Neuronal stem cell (in vitro differentiated cells): ENCODE results near the gene CSGALNACT2.

ENCODE experiments used
- DNase-seq: peaks from one replicate; pipeline ENCODE4 v3.0.0-alpha.2; 2013; ENCODE audit warnings: low spot score
- H2AFZ ChIP-seq: one replicate; pipeline ENCODE4 v1.6.1; 2013; ENCODE audit warnings: mild to moderate bottlenecking, low read length, inconsistent platforms
- H2AK5ac ChIP-seq: 2 replicates; pipeline ENCODE4 v1.6.1; 2013; ENCODE audit warnings: low read depth, mild to moderate bottlenecking, inconsistent platforms, low read length, moderate library complexity, mixed read lengths
- H2BK120ac ChIP-seq: 2 replicates; pipeline ENCODE4 v1.6.1; 2013; ENCODE audit warnings: low read depth, mild to moderate bottlenecking, inconsistent platforms, low read length, moderate library complexity, mixed read lengths
- H2BK12ac ChIP-seq: one replicate; pipeline ENCODE4 v1.6.1; 2013; ENCODE audit warnings: low read length, inconsistent platforms
- H2BK15ac ChIP-seq: 2 replicates; pipeline ENCODE4 v1.6.1; 2013; ENCODE audit warnings: mild to moderate bottlenecking, low read length, inconsistent platforms, mixed read lengths
- H2BK5ac ChIP-seq: one replicate; pipeline ENCODE4 v1.6.1; 2013; ENCODE audit warnings: inconsistent platforms, mild to moderate bottlenecking, low read length, moderate library complexity
- H3K14ac ChIP-seq: one replicate; pipeline ENCODE4 v1.6.1; 2013; ENCODE audit warnings: low read length, inconsistent platforms
- H3K18ac ChIP-seq: 2 replicates; pipeline ENCODE4 v1.6.1; 2013; ENCODE audit warnings: low read length, inconsistent platforms
- H3K23ac ChIP-seq: 2 replicates; pipeline ENCODE4 v1.6.1; 2013; ENCODE audit warnings: low read depth, mild to moderate bottlenecking, mixed read lengths, low read length, inconsistent platforms; ENCODE audit not compliant: poor library complexity
- H3K27ac ChIP-seq: replicated peaks from 3 replicates; pipeline ENCODE4 v1.5.1; 2013; ENCODE audit warnings: low read length, inconsistent platforms
- H3K27me3 ChIP-seq, 3 experiments: 2 replicates each; pipeline ENCODE4 v1.6.1; 2013; ENCODE audit warnings: low read length in 3 of 3, mild to moderate bottlenecking in 2 of 3, inconsistent platforms in 1 of 3, low read depth in 1 of 3, mixed read lengths in 1 of 3, moderate library complexity in 1 of 3; ENCODE audit not compliant: control insufficient read depth in 3 of 3, insufficient read depth in 3 of 3
- H3K36me3 ChIP-seq, 2 donors: replicated peaks in 1 of 2; 2 replicates each; pipeline ENCODE4 v1.6.1; 2013; ENCODE audit warnings: low read length in 2 of 2; ENCODE audit not compliant: control insufficient read depth in 2 of 2, insufficient read depth in 2 of 2
- H3K4ac ChIP-seq: 2 replicates; pipeline ENCODE4 v1.6.1; 2013; ENCODE audit warnings: inconsistent platforms, mild to moderate bottlenecking, low read length, moderate library complexity
- H3K4me1 ChIP-seq, 2 donors: 1 replicate in 1 of 2; 2 replicates in 1 of 2; pipeline ENCODE4 v1.6.1; 2013; ENCODE audit warnings: low read length in 2 of 2, low read depth in 1 of 2; ENCODE audit not compliant: control insufficient read depth in 2 of 2, insufficient read depth in 1 of 2
- H3K4me2 ChIP-seq: one replicate; pipeline ENCODE4 v1.6.1; 2013; ENCODE audit warnings: mild to moderate bottlenecking, low read length, inconsistent platforms; ENCODE audit not compliant: insufficient read depth, poor library complexity, severe bottlenecking
- H3K4me3 ChIP-seq, 2 donors: 2 replicates each; pipeline ENCODE4 v1.5.1; 2013; ENCODE audit warnings: low read length in 2 of 2, mild to moderate bottlenecking in 2 of 2, inconsistent platforms in 1 of 2, moderate library complexity in 1 of 2
- H3K79me1 ChIP-seq: one replicate; pipeline ENCODE4 v1.6.1; 2013; ENCODE audit warnings: low read depth, mild to moderate bottlenecking, inconsistent platforms, low read length, moderate library complexity
- H3K9ac ChIP-seq: one replicate; pipeline ENCODE4 v1.6.1; 2013; ENCODE audit warnings: mild to moderate bottlenecking, low read depth, low read length, inconsistent platforms; ENCODE audit not compliant: poor library complexity
- H3K9me3 ChIP-seq, 2 donors: replicated peaks in 1 of 2; 2 replicates each; pipeline versions ENCODE3 to v1.6.1; 2013; ENCODE audit warnings: low read length in 2 of 2, mild to moderate bottlenecking in 2 of 2, inconsistent platforms in 1 of 2, low read depth in 1 of 2, mixed read lengths in 1 of 2, moderate library complexity in 1 of 2; ENCODE audit not compliant: control insufficient read depth in 2 of 2, insufficient read depth in 1 of 2
- H4K8ac ChIP-seq: one replicate; pipeline ENCODE4 v1.6.1; 2013; ENCODE audit warnings: low read depth, mild to moderate bottlenecking, inconsistent platforms, low read length, moderate library complexity
- H4K91ac ChIP-seq: one replicate; pipeline ENCODE4 v1.6.1; 2013; ENCODE audit warnings: low read length, low read depth, mild to moderate bottlenecking, inconsistent platforms; ENCODE audit not compliant: poor library complexity
- WGBS, 2 donors: extraction: QIAGEN DNeasy Blood & Tissue Kit; methylation state at CpG; one replicate each; pipeline ENCODE4 v1.1.7; 2013; ENCODE audit warnings: missing lambda C conversion rate in 2 of 2, mixed read lengths in 1 of 2; ENCODE audit not compliant: insufficient read length in 2 of 2, insufficient replicate concordance in 1 of 2; ENCODE audit errors: extremely low coverage in 2 of 2; 5-methylcytosine and 5-hydroxymethylcytosine counted together

Gene CSGALNACT2

GRCh38 chr10:43115881-43116595 is 22.2 kb upstream of the CSGALNACT2 start:
- Histone ChIP-seq H2BK15ac (no peak overlapping the region), H3K4me3 (no peak overlapping the region), H2BK5ac (peak overlapping the region; percentile 63), H4K8ac (no peak overlapping the region), H3K4ac (peak overlapping the region; percentile 37), H2BK120ac (peak overlapping the region; percentile 61), H3K4me1 (peaks cover 0 to 2% of the 10 kb centered on the region in 2 donors), H3K79me1 (no peaks in the 10 kb centered on the region), H2BK12ac (no peak overlapping the region), H2AK5ac (peak overlapping the region; percentile 32), H3K14ac (peak overlapping the region; percentile 31), H2AFZ (no peak overlapping the region), H3K27ac (no peak overlapping the region), H3K27me3 (peaks cover 0 to 15% (median 0%) of the 10 kb centered on the region in 3 experiments), H4K91ac (no peak overlapping the region), H3K36me3 (no peaks in the 10 kb centered on the region), H3K9me3 (no peaks in the 10 kb centered on the region), H3K4me2 (no peak overlapping the region), H3K9ac (no peak overlapping the region), H3K23ac (peak overlapping the region; percentile 63), H3K18ac (peak overlapping the region; percentile 4)
- no CpG with 5 or more reads among the region's 10 CpGs for WGBS, 2 donors
- no peak for DNase-seq

DNA sequence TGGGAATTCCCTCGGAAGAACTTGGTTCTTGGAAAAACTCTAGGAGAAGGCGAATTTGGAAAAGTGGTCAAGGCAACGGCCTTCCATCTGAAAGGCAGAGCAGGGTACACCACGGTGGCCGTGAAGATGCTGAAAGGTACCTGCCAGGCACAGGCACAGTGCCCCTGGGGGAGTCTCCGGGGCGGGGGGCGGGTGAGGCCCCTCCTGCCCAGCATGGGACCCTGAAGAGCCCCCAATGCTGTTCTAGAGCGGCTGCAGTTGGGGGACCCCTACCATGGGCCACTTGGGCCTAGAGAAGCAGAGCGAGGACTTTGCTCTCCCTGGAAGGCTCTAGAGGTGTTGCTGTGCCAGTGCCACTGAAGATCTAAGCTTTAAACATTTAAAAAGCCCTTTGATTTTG is 21.6 kb upstream of the CSGALNACT2 start:
- Histone ChIP-seq H3K9ac (no peak overlapping the region), H2BK120ac (no peak overlapping the region), H2BK5ac (no peak overlapping the region), H2AFZ (no peak overlapping the region), H3K23ac (no peak overlapping the region), H3K27me3 (peaks cover 0 to 15% (median 0%) of the 10 kb centered on the region in 3 experiments), H4K91ac (no peak overlapping the region), H3K4me1 (peaks cover 0 to 4% of the 10 kb centered on the region in 2 donors), H3K18ac (no peak overlapping the region), H3K27ac (no peak overlapping the region), H3K4me2 (no peak overlapping the region), H4K8ac (no peak overlapping the region), H3K36me3 (no peaks in the 10 kb centered on the region), H3K79me1 (no peaks in the 10 kb centered on the region), H2BK12ac (no peak overlapping the region), H2AK5ac (no peak overlapping the region), H3K9me3 (no peaks in the 10 kb centered on the region), H3K14ac (no peak overlapping the region), H3K4ac (no peak overlapping the region), H2BK15ac (no peak overlapping the region), H3K4me3 (no peak overlapping the region)
- no CpG with 5 or more reads among the region's 10 CpGs for WGBS, 2 donors
- DNase-seq = no peak

- Histone ChIP-seq H3K4me3 (no peak overlapping the region), H3K4me2 (no peak overlapping the region), H2AK5ac (peak overlapping the region; percentile 25), H3K9ac (no peak overlapping the region), H2AFZ (no peak overlapping the region), H3K4ac (no peak overlapping the region), H2BK5ac (no peak overlapping the region), H3K18ac (peak overlapping the region; percentile 53), H3K79me1 (no peaks in the 10 kb centered on the region), H3K27me3 (peaks cover 0 to 15% (median 0%) of the 10 kb centered on the region in 3 experiments), H4K91ac (no peak overlapping the region), H3K23ac (peak overlapping the region; percentile 37), H3K14ac (no peak overlapping the region), H3K27ac (no peak overlapping the region), H3K4me1 (peaks cover 0 to 4% of the 10 kb centered on the region in 2 donors), H2BK120ac (no peak overlapping the region), H4K8ac (no peak overlapping the region), H2BK12ac (no peak overlapping the region), H3K36me3 (no peaks in the 10 kb centered on the region), H2BK15ac (no peak overlapping the region), H3K9me3 (no peaks in the 10 kb centered on the region)
- DNase-seq = no peak
- no CpG with 5 or more reads among the region's 9 CpGs for WGBS, 2 donors
These were observed 21.0 kb upstream of the CSGALNACT2 start for GRCh38 chr10:43117031-43117776.
